Astrocyte of the spinal cord (primary cell): ENCODE measurements around the gene IQSEC3.

Source experiments
- DNase-seq: peaks from one replicate; pipeline ENCODE4 v3.0.0; 2011; ENCODE audit warnings: low read depth, low spot score
- H3K4me3 ChIP-seq: 2 replicates; pipeline ENCODE4 v1.5.1; 2011; ENCODE audit warnings: low read depth, mild to moderate bottlenecking, low read length, moderate library complexity
- CTCF ChIP-seq: IDR thresholded peaks from 2 replicates; pipeline ENCODE4 v1.5.1; 2012; ENCODE audit warnings: low read depth, mild to moderate bottlenecking, low read length, inconsistent platforms
- in situ Hi-C: cut with HindIII; loops from 2 replicates; pipeline ENCODE4 v1.10.0; 2017; ENCODE audit warnings: low sequenced_read_pairs

Gene IQSEC3

GRCh38 chr12:218728-219590 lies 152.4 kb downstream of the IQSEC3 start:
- in situ Hi-C loops: no loop called here
- no peak overlapping the region for H3K4me3 ChIP-seq
- DNase-seq: no peak
- no peak for TF ChIP-seq CTCF

GRCh38 chr12:219891-220352 lies 153.4 kb downstream of the IQSEC3 start:
- in situ Hi-C loops: no loop called here
- DNase-seq: peak; percentile 13
- TF ChIP-seq CTCF: peak; percentile 73
- H3K4me3 ChIP-seq: no peak overlapping the region

- in situ Hi-C loops: no loop called here
Measured at GRCh38 chr12:220491-220890, 153.9 kb downstream of the IQSEC3 start.

GRCh38 chr12:220946-221550 lies 154.5 kb downstream of the IQSEC3 start:
- DNase-seq: no peak
- no peak for TF ChIP-seq CTCF
- in situ Hi-C loops: no loop called here
- no peak overlapping the region for H3K4me3 ChIP-seq

More at GRCh38 chr12:220491-220890, 153.9 kb downstream of the IQSEC3 start:
- TF ChIP-seq CTCF: no peak
- no peak overlapping the region for H3K4me3 ChIP-seq
- no peak for DNase-seq

GRCh38 chr12:221736-222135 lies 155.2 kb downstream of the IQSEC3 start:
- in situ Hi-C loops: no loop called here
- DNase-seq: no peak
- no peak for TF ChIP-seq CTCF
- no peak overlapping the region for H3K4me3 ChIP-seq

- no peak for DNase-seq
- in situ Hi-C loops: no loop called here
- H3K4me3 ChIP-seq: no peak overlapping the region
- TF ChIP-seq CTCF: no peak
Measured at GRCh38 chr12:223841-224240, 157.3 kb downstream of the IQSEC3 start.
